AG04449 (cell line): ENCODE data around the gene MSX1.

ENCODE experiments used
- CTCF ChIA-PET: fragments of 350-600 bp; formaldehyde crosslinking; extraction: SDS; loops from one replicate; lab custom pipeline; 2021; ENCODE audit warnings: antibody characterized with exemption; lab: Yijun Ruan, JAX
- POLR2A ChIA-PET: fragments of 400-600, 350-600 bp; formaldehyde crosslinking; extraction: SDS; loops from one replicate; lab custom pipeline; 2020; ENCODE audit warnings: antibody characterized with exemption, inconsistent platforms; lab: Yijun Ruan, JAX
- DNase-seq: peaks from one replicate; pipeline ENCODE4 v3.0.0-alpha.2; 2010; ENCODE audit warnings: low read depth, low spot score
- H3K4me3 ChIP-seq: 2 replicates; pipeline ENCODE4 v1.5.1; 2011; ENCODE audit warnings: low read depth, mild to moderate bottlenecking, control low read depth, low read length
- CTCF ChIP-seq: IDR thresholded peaks from one replicate; pipeline ENCODE4 v1.5.1; 2011; ENCODE audit warnings: mild to moderate bottlenecking, moderate library complexity, low read length, control low read depth, inconsistent platforms; ENCODE audit not compliant: insufficient read depth; ENCODE audit errors: missing control alignments

Gene MSX1

DNA sequence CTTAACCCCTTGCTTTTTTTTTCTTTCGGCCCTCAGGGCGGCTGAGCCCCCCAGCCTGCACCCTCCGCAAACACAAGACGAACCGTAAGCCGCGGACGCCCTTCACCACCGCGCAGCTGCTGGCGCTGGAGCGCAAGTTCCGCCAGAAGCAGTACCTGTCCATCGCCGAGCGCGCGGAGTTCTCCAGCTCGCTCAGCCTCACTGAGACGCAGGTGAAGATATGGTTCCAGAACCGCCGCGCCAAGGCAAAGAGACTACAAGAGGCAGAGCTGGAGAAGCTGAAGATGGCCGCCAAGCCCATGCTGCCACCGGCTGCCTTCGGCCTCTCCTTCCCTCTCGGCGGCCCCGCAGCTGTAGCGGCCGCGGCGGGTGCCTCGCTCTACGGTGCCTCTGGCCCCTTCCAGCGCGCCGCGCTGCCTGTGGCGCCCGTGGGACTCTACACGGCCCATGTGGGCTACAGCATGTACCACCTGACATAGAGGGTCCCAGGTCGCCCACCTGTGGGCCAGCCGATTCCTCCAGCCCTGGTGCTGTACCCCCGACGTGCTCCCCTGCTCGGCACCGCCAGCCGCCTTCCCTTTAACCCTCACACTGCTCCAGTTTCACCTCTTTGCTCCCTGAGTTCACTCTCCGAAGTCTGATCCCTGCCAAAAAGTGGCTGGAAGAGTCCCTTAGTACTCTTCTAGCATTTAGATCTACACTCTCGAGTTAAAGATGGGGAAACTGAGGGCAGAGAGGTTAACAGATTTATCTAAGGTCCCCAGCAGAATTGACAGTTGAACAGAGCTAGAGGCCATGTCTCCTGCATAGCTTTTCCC is 3.4 kb downstream of the MSX1 start:
- TF ChIP-seq CTCF: no peak
- ChIA-PET CTCF (interaction anchor here (0.7 to 1.3 kb wide), 4 partner anchors 9 to 384 kb away, joined by 3 to 5 read pairs (median 3); no protein-coding TSS in a partner anchor), POLR2A (no interaction called here)
- no peak for DNase-seq
- no peak overlapping the region for H3K4me3 ChIP-seq

DNA sequence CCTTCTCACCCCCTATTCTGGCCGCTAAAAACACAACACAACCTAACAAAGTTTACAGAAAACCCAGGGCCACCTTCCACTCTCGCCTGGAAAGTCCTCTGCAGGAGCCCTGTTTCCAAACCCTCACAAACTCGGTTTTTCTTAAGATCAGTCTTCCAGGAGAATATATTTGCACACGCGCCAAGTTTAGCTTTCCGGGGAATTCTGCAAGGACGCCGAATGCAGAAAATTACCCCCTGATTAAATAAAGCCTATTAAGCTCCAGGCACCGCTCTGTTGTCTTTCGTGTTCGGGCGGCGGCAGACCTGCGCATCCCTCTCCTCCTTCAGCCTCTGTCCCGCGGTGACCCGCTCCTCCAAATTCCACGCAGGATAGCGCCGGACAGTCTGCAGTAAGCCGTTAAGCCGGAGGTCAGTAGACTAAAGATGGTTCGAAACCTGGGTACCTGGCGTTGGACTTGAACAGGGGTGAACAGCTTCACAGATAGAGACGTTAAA is 5.0 kb downstream of the MSX1 start:
- ChIA-PET POLR2A (no interaction called here), CTCF (interaction anchor here (0.8 to 1.6 kb wide), 3 partner anchors 186 to 384 kb away, joined by 3 read pairs; no protein-coding TSS in a partner anchor)
- no peak for DNase-seq
- no peak for TF ChIP-seq CTCF
- H3K4me3 ChIP-seq: no peak overlapping the region

- no peak for TF ChIP-seq CTCF
- DNase-seq: no peak
- POLR2A ChIA-PET: no interaction called here
- CTCF ChIA-PET: interaction anchor here (0.8 to 1.6 kb wide), 2 partner anchors 187 to 384 kb away, joined by 3 read pairs; no protein-coding TSS in a partner anchor
- peak overlapping the region; percentile 46; the same call in 1 of the 2 replicates for H3K4me3 ChIP-seq
These were observed 5.7 kb downstream of the MSX1 start for GRCh38 chr4:4864940-4865704.

- peak overlapping the region; percentile 46 for H3K4me3 ChIP-seq
- ChIA-PET POLR2A (no interaction called here), CTCF (no interaction called here)
- DNase-seq: no peak
- TF ChIP-seq CTCF: no peak
These were observed 6.2 kb downstream of the MSX1 start for GRCh38 chr4:4865705-4866123.

GRCh38 chr4:4866124-4866865 is 6.8 kb downstream of the MSX1 start:
- TF ChIP-seq CTCF: no peak
- DNase-seq: no peak
- ChIA-PET POLR2A (no interaction called here), CTCF (no interaction called here)
- H3K4me3 ChIP-seq: peak overlapping the region; percentile 46
